ENCODE data around the gene ACTR1A. TPM values are rescaled to one million over a fixed set of nuclear protein-coding genes. Genes with fewer than 3 reads are reported as not detected.

The ACTR1A gene
- polyA plus RNA-seq, 3 donors: 72.7 to 79.4 (median 79.0) TPM

DNA sequence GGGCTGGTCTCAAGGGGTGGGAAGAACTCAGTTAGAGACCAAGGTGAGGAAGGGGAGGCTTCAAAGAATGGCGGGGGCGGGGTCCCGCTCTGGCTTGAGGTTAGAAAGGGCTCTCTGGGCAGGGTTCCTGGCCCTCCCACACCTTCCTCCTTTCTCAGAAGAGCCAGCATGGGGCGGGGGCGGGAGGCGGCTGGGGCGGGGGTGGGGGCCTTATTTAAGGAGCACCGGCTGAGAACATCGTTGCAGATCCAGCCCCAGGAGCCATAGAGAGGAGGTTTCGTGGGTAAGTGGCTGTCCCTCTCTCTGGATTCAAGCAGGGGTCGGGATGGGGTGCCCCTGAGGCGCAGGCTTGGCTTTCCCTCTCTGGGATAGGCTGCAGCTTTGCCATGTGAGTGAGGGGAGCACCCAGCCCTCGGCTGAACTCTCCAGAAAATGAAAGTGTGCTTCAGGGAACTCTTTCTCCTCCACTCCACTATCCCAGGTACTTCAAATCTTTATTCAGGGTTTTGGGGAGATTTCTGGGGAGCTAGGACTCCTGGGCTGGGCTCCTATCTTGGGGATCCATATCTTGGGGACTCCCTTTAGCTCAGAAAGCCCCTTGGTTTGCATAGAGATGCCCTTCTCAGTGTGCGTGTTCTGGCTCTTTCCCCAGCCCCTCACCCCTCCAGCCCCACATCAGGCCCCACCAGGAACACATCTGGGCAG is 66.8 kb downstream of the ACTR1A start:
- Histone ChIP-seq H3K27me3 (ENCODE audit: control insufficient read depth in 2 of 2, insufficient read depth in 2 of 2, low read length in 2 of 2) (no peaks in the 10 kb centered on the region), H4K20me1 (ENCODE audit: insufficient read depth, low read length) (no peaks in the 10 kb centered on the region), H3K27ac (ENCODE audit: low read depth in 1 of 2, low read length in 2 of 2) (peak overlapping the region in 1 of 2 donors; percentile 36), H3K9me3 (replicated peaks in 1 of 2; ENCODE audit: control insufficient read depth in 1 of 2, insufficient read depth in 1 of 2, low read length in 2 of 2) (no peaks in the 10 kb centered on the region), H2AFZ (ENCODE audit: insufficient read depth, low read depth, low read length, poor library complexity, severe bottlenecking) (peak overlapping the region; percentile 75), H3K9ac (ENCODE audit: insufficient read depth, low read length, poor library complexity, severe bottlenecking) (no peak overlapping the region), H3K4me2 (replicated peaks; ENCODE audit: extremely low read depth, low read length, poor library complexity, severe bottlenecking) (peak overlapping the region; percentile 97), H3K4me3 (replicated peaks in 1 of 3; ENCODE audit: low read depth in 2 of 3, low read length in 3 of 3) (peak overlapping the region in 1 of 3 experiments; percentile 97), H3K79me2 (ENCODE audit: insufficient read depth, low read length) (peaks cover 12% of the 10 kb centered on the region), H3K36me3 (replicated peaks in 1 of 2; ENCODE audit: control insufficient read depth in 1 of 2, insufficient read depth in 2 of 2, low read length in 2 of 2) (no peaks in the 10 kb centered on the region), H3K4me1 (ENCODE audit: control insufficient read depth in 1 of 2, insufficient read depth in 2 of 2, low read length in 2 of 2) (peaks cover 41% of the 10 kb centered on the region in 2 donors)
- WGBS (ENCODE audit: insufficient coverage): 5% methylated on average over 4 of the region's 14 CpGs
- Mint-ChIP-seq H3K36me3 (peaks cover 0 to under 1% of the 10 kb centered on the region in 2 donors), H3K27ac (peak overlapping the region in 5 of 7 donors; percentile 5 to 89 (median 21)), H3K4me3 (peak overlapping the region; percentile 59 to 69), H3K27me3 (ENCODE audit: low read depth in 3 of 3) (peaks cover 0 to 2% (median 0%) of the 10 kb centered on the region in 3 donors), H3K9me3 (no peaks in the 10 kb centered on the region), H3K4me1 (peaks cover 45% of the 10 kb centered on the region)
- intact Hi-C loops (cut with micrococcal nuclease): loop anchor here in 1 of 2 donors (5.0 kb wide), 1 partner anchor 42 kb away; no protein-coding TSS in a partner anchor
- TF ChIP-seq, protein P1, sequence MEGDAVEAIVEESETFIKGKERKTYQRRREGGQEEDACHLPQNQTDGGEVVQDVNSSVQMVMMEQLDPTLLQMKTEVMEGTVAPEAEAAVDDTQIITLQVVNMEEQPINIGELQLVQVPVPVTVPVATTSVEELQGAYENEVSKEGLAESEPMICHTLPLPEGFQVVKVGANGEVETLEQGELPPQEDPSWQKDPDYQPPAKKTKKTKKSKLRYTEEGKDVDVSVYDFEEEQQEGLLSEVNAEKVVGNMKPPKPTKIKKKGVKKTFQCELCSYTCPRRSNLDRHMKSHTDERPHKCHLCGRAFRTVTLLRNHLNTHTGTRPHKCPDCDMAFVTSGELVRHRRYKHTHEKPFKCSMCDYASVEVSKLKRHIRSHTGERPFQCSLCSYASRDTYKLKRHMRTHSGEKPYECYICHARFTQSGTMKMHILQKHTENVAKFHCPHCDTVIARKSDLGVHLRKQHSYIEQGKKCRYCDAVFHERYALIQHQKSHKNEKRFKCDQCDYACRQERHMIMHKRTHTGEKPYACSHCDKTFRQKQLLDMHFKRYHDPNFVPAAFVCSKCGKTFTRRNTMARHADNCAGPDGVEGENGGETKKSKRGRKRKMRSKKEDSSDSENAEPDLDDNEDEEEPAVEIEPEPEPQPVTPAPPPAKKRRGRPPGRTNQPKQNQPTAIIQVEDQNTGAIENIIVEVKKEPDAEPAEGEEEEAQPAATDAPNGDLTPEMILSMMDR (IDR thresholded peaks at IDR 0.05): no peak
- DNase-seq: no peak

DNA sequence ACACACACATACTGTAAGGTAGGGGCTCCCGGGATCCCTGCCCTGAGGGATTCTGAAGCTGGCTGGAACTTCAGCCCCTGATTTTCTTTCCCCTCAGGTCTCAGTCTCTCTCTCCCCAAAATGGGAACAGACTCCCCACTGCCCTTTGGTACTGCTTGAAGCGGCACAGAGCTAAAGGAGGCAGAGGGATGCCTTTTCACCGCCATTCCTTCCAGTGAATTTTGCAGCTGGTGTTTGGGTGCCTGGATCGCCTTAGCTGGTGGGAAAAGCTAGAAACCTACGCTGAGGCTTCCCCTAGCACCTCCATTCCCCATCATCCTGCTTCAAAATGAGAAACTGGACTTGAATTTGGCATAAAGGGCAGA is 67.4 kb downstream of the ACTR1A start:
- no CpG with 5 or more reads among the region's 5 CpGs for WGBS (ENCODE audit: insufficient coverage)
- TF ChIP-seq, protein P1 (IDR thresholded peaks at IDR 0.05): no peak
- Mint-ChIP-seq H3K4me3 (peak overlapping the region; percentile 59 to 69), H3K27me3 (ENCODE audit: low read depth in 3 of 3) (no peaks in the 10 kb centered on the region), H3K36me3 (peaks cover 0 to 2% of the 10 kb centered on the region in 2 donors), H3K9me3 (peaks cover 0 to 1% (median 0%) of the 10 kb centered on the region in 7 donors), H3K4me1 (peaks cover 45% of the 10 kb centered on the region), H3K27ac (peak overlapping the region in 6 of 7 donors; percentile 5 to 92 (median 44))
- Histone ChIP-seq H3K9me3 (replicated peaks in 1 of 2; ENCODE audit: control insufficient read depth in 1 of 2, insufficient read depth in 1 of 2, low read length in 2 of 2) (no peaks in the 10 kb centered on the region), H3K27ac (ENCODE audit: low read depth in 1 of 2, low read length in 2 of 2) (peak overlapping the region; percentile 36 to 41), H3K36me3 (replicated peaks in 1 of 2; ENCODE audit: control insufficient read depth in 1 of 2, insufficient read depth in 2 of 2, low read length in 2 of 2) (no peaks in the 10 kb centered on the region), H3K4me3 (replicated peaks in 1 of 3; ENCODE audit: low read depth in 2 of 3, low read length in 3 of 3) (peak overlapping the region in 1 of 3 experiments; percentile 97), H3K79me2 (ENCODE audit: insufficient read depth, low read length) (peaks cover 15% of the 10 kb centered on the region), H3K9ac (ENCODE audit: insufficient read depth, low read length, poor library complexity, severe bottlenecking) (no peak overlapping the region), H2AFZ (ENCODE audit: insufficient read depth, low read depth, low read length, poor library complexity, severe bottlenecking) (peak overlapping the region; percentile 75), H3K27me3 (ENCODE audit: control insufficient read depth in 2 of 2, insufficient read depth in 2 of 2, low read length in 2 of 2) (no peaks in the 10 kb centered on the region), H4K20me1 (ENCODE audit: insufficient read depth, low read length) (no peaks in the 10 kb centered on the region), H3K4me1 (ENCODE audit: control insufficient read depth in 1 of 2, insufficient read depth in 2 of 2, low read length in 2 of 2) (peaks cover 41% of the 10 kb centered on the region in 2 donors), H3K4me2 (replicated peaks; ENCODE audit: extremely low read depth, low read length, poor library complexity, severe bottlenecking) (peak overlapping the region; percentile 97)
- no peak for DNase-seq
- intact Hi-C loops (cut with micrococcal nuclease): loop anchor here in 1 of 2 donors (5.0 kb wide), 1 partner anchor 42 kb away; no protein-coding TSS in a partner anchor
